Ishikawa (cell line): ENCODE data around the gene CAMTA1.

Experiments used
- CEBPB ChIP-seq: IDR thresholded peaks from 2 replicates; pipeline ENCODE4 v1.6.1; 2012
- EP300 ChIP-seq: IDR thresholded peaks from 2 replicates; pipeline ENCODE4 v1.6.1; 2012; ENCODE audit warnings: borderline replicate concordance
- TAF1 ChIP-seq: IDR thresholded peaks from 2 replicates; pipeline ENCODE4 v1.6.1; 2012; ENCODE audit warnings: low read depth, mild to moderate bottlenecking
- TF ChIP-seq, protein P1 (sequence below): IDR thresholded peaks from 2 replicates; pipeline ENCODE4 v1.6.1; 2012
- TF ChIP-seq, protein P2 (sequence below): IDR thresholded peaks from 2 replicates; pipeline ENCODE4 v1.6.1; 2012

DNA sequence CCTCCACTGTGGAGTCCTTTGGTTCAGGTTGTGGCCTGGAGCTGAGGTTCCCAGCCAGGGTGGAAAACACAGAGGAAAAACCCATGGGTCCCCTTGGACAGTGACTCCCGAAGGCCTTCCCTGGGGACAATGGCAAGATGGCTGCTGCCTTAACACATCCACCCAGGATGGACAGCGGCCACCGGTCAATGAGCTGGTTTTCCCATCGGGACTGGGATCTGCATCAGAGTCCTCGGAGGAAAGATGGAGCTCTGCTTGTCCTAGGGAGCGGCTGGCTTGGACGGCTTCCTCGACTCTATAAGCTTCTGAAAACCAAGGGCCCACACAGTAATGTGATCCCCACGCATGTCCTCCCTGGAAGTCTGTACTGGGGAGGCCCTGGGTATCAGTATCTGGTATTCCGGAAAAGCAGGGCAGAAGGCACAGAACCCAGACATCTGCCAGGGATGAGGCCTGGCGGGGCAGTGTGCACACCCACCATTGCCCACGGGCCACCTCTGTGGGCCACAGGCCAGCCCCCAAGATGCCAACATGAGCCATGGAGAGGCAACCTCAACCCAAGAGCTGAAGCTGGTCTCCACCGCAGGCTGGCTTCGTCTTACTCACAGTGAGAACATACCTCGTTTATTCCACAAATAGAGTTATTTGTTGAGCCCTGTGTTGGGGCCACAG is 891.2 kb downstream of the CAMTA1 start:
- TF ChIP-seq TAF1, result no peak
- TF ChIP-seq CEBPB, result no peak
- no peak for TF ChIP-seq EP300
- TF ChIP-seq, protein P1, sequence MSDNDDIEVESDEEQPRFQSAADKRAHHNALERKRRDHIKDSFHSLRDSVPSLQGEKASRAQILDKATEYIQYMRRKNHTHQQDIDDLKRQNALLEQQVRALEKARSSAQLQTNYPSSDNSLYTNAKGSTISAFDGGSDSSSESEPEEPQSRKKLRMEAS, result no peak
- TF ChIP-seq, protein P2, sequence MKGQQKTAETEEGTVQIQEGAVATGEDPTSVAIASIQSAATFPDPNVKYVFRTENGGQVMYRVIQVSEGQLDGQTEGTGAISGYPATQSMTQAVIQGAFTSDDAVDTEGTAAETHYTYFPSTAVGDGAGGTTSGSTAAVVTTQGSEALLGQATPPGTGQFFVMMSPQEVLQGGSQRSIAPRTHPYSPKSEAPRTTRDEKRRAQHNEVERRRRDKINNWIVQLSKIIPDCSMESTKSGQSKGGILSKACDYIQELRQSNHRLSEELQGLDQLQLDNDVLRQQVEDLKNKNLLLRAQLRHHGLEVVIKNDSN, result no peak
